Activated T-cell treated with anti-CD3 and anti-CD28 coated beads for 1 hour (primary cell): ENCODE data around the gene FAM72D.
"Not testable (repeated sequence)": the region's sequence is repeated elsewhere in the genome, so short reads cannot be mapped to it uniquely, and the experiment has no call there.

Experiments used
- DNase-seq: peaks from one replicate; pipeline ENCODE4 v3.0.0-alpha.2; 2020; ENCODE audit warnings: low read depth

FAM72D gene

DNA sequence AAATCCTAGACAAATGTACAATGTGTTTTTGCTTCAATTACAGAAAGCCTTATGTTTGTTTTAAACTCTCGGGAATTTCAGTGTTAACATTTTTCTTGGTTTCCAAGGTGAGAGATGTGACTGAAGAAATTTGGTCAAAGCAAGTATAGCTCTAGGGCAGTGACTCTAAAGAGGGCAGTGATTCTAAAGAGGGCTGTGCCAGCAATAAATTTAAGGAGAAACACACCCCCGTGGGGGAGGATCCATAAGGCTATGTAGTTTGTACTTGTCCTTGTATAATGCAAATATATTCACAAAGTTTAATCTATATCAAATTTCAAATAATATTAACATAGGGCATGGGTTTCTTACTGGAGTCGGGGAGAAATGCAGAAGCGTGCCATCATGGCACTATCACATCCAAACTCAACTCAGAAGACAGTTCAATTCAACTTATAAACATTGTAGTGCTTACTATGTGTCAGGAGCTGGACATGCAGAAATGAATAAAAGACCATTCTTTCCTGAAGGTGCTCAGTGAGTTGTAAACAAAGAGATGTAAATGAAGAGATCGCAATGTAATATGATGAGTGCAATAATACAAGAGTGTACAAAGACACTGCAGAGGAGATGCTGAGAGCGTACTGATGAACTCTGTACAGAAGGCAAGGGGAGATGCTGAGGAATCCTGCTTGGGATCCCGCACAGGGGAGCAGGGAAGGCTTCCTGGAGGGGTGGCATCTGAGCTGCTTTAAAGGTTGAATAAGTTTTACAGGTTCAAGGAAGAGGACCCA lies 13.1 kb upstream of the FAM72D start:
- not testable (repeated sequence) for DNase-seq

DNA sequence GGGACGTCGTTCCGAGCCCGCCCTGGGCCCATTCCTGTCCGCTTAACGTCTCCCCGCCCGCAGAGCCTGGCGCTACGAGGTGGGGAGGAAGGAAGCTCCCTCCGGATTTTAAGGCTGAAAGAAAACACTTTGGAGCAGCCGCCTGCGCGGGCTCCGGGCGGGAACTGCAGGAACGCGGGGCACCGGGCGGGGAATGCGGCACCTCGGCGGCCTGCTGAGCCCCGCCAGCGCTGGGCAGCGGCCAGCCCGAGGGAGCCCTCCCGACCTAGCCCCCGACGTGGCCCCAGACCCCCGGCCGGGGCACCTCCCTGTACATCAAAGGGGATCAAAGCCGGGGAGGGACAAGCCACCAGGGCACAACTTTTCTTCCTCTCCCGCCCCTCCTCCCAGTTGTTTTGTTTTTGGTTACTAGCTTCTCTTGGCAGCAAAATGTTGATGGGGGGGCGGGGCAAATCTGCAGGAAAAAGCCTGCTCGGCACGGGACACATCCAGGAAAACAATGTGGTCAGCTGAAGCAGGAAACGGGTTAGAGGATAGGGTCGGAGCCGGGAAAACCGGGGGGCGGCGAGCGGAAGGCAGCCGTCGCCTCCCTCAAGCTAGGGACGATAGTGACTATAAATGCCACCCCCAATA lies 2.1 kb upstream of the FAM72D start:
- DNase-seq: not testable (repeated sequence)

- DNase-seq: not testable (repeated sequence)
Measured at GRCh38 chr1:145094655-145095211, 1.0 kb upstream of the FAM72D start.

GRCh38 chr1:145101725-145102124 lies 6.0 kb downstream of the FAM72D start:
- DNase-seq: not testable (repeated sequence)

GRCh38 chr1:145103294-145103693 lies 7.5 kb downstream of the FAM72D start:
- DNase-seq: not testable (repeated sequence)

DNA sequence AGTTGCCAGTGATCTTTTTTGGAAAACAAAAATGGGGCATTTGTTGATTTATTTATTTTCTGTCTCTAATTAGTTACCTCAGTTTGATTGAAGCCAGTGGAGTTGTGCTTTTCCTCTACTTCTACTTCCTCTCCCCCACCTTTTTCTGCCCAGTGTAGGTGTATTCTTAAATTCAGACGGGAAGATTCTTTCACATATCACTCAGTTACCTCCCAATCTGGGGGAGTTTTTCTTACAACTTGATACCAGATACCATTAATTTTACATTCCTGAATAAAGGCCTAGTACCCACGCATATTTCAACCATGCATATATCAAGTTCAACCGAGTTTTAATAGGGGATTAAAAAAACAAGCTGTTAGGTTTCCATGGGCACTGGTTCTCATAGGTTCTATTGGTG lies 15.9 kb downstream of the FAM72D start:
- DNase-seq: not testable (repeated sequence)

DNA sequence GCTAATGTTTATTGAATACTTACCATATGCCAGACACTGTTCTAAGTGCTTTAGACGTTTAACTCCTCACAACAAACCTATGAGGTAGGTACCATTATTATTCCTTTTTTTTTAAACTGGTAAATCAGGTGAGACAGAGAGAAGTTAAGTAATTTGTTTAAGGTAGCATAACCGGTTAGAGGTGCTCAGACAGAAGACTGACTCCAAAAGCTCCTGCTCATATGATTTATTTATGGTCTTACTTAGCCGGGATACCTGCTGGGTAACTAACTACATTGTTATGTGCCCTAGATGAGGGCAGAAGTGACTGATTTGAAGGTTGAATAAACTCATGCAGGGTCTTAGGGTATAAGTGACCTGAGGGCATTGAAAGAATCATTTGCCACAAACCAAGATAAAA lies 16.9 kb downstream of the FAM72D start:
- not testable (repeated sequence) for DNase-seq

DNA sequence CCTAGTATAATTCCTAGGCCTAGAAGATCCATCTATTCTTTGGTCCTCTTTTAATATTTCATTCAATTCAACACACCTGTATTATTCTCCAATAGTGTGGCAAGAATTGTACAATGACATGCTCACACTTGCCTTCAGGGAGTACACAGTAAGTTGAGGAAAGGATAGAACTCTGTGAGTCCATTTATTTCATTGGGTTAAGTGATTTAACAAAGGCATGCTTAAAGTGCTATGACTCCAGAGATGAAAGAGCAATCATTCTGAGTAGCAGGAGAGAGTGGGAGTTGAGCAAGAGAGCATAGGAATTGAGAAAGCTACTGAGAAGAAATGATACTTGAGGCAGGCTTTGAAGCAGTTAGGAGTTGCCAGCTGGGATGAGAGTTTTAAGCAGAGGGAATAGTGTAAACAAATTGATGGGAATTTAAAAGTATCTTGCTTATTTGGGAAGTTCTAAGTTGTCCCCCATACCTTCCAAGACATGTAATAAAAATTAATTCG lies 18.8 kb downstream of the FAM72D start:
- DNase-seq: not testable (repeated sequence)

DNA sequence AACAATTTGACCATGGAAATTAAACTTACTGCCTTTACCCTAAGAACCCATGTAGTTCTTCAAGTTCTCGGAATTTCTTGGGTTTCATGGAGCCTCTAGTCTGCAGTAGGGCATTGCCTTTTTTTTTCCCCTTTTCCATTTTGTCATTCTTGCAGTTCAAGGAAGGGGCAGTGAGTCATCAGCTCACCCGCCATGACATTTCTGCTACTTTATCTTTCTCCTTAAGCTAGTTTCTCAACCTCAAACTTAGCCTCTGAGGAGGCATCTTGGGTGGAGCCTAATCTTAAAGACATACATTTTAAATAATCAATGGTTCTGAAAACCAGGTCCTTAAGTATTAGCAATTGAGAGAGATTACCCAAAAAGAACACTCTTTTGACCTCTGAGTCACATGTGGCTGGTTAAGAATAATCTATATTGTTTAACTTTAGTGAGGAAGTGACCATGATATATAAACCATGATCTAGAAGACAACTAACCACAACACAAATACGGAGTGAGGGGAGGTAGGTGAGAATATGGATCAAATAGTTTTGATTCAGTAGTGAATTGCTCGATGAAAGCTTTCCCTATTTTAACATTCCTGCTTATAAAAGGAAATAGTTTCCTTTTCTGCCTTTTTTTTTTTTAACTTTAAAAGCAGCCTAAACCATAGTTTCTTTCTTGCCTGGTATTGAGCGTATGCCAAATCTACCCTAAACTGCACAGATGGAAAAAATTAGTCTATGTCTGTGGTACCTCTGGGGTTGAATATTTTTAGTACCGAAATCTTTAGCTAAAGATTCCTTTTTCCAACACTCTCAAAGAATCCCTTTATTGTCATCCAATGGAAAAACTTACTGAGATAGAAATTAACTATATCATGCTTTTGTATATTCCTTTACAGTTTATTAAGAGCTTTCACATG lies 20.1 kb downstream of the FAM72D start:
- DNase-seq: not testable (repeated sequence)

DNA sequence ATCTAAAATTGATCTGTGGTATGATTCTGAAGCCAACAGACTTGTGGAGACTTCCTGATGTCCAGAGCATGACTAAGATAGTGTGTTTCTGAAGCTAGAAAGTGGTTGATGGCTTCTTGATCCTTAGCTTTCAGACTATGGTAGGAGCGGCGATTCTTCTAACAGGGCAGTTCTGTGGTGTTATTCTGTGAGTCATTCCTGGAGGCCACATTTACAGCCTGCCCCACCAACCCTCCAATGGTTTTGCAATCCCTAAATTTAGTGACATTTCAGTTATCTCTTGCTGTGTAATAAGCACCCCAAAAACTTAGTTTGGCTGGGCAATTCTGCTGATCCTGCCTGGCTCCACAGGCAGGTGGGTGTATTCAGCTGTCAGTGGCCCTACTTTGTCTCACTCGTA lies 24.1 kb downstream of the FAM72D start:
- DNase-seq: not testable (repeated sequence)

DNA sequence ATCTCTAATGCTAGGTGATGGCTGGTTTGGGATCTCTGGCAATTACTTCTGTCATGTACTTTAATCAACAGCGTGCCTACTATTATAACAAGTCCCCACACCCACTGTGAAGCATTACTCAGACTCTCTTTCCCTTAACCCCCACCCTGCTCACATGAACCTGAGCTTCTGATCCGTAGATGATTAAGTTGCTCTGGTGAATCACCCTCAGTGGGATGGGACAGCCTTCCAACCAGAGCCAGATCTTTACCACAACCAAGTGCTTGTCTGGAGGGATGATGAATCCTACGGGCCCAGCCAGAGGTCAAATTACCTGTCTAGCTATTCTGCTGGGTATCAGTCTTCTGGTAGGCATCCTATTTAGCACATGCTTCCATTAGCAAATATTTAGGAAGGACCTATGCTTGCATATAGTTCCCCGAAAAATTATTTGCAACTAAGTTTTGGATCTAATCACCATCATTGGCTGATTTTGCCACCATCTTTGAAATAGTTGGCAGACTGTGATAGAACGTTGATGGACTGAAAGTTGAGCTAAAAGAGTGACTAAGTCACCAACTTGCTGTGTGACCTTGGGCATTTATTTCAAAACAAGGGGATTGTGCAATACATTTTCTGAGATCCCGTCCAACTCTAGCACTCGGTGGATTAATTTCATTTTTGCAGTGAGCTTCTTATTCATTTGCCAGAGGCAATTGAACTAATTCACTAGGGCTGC lies 26.7 kb downstream of the FAM72D start:
- not testable (repeated sequence) for DNase-seq

DNA sequence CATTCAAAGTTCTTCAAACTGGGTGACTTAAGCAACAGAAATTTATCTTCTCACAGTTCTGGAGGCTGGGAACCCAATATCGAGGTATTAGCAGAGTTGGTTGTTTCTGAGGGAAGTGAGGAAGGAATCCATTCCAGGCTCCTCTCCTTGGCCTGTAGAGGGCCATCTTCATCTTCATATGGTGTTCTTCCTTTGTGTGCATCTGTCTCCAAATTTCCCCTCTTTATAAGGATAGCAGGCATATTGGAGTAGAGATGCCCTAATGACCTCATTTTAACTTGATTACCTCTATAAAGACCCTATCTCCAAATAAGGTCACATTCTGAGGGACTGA lies 27.3 kb downstream of the FAM72D start:
- not testable (repeated sequence) for DNase-seq

DNA sequence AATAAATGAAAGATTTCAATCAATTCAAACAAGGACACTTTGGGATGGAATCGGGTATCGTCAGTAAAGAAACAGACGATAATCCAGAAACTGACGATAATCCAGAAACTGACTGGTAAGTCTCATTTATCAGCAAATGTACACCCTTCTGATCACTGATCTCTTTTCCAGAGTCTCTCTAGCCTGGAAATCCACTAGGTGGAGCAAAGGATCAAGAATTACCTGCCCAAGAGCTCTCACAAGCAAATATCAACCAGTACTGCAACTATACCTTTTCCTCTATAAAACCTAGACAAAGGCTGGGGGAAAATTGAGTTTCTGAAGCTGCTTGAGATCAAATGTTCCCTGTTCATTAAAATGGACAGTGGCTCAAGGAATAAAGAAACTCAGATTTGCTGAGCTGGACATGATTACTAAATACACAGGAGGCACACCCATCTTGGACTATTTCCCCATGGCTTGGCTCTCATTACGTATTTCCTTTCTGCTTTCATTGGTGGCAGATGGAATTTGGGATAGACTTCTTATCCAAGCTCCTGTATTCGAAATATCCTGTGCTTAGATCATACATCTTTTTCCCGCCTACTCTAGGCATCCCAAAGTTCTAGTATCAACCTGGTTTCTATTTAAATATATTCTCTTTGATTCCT lies 28.3 kb downstream of the FAM72D start:
- not testable (repeated sequence) for DNase-seq

DNA sequence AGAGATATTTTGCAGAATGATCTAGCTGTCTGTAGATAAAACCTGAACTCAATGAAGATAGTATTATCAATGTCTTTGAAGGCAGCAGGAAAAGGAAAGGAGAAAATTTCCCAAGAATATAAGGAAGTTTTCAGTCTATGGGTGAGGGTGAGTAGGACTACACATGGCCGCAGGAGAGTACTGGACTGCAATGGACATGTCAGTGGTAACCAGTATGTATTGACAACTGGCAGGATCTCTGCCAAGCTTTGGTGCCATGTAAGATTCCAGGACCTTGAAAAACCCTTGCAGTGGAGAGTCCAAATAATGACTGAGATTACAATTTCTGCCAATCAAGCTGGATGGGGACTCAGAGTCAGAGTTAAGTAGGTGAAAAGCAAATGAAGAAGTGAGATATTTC lies 29.3 kb downstream of the FAM72D start:
- not testable (repeated sequence) for DNase-seq

DNA sequence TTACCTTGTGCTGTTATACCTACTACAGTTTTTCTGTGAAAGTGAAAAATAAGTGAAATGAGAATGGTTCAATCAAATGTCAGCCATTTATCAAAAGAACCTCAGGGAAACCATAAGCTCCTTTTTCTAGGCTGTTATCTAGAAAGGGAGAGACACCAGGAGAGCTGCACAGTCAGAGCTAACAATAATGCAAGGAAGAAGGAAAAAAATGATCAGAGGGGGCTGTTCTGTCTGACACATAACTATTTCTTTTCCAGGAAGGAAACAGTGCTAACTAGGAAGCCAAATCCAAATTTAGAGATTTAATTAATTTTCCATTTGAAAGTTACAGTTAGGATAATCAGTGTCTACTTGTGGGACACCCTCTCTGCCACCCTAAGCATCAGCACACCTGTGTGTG lies 31.4 kb downstream of the FAM72D start:
- not testable (repeated sequence) for DNase-seq

DNA sequence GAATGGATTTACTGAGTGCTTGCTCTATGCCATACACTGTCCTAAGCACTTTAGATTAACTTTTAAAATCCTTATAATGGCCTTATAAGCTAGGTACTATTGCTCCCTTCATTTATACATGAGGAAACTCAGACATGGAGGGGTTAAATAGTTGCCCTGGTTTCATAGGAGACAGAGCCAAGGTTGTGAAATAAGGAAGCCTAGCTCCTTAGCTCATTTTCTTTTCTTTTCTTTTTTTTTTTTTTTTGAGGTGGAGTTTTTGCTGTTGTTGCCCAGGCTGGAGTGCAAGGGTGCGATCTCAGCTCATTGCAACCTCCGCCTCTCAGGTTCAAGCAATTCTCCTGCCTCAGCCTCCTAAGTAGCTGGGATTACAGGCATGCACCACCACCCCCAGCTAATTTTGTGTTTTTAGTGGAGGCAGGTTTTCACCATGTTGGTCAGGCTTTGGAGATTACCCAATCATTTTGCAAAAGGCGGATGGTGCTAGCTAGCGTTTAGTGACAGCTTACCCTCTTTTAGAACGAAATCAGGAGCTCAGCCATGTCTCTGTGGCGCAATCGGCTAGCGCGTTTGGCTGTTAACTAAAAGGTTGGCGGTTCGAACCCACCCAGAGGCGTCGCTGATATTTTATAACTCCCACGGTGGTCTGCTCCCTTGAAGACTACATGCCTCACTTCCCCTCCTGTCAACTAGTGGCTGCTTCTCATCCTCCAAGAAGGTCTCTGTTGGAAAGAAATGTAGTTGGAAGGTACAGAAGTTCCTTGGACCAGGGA lies 33.1 kb downstream of the FAM72D start:
- not testable (repeated sequence) for DNase-seq

DNA sequence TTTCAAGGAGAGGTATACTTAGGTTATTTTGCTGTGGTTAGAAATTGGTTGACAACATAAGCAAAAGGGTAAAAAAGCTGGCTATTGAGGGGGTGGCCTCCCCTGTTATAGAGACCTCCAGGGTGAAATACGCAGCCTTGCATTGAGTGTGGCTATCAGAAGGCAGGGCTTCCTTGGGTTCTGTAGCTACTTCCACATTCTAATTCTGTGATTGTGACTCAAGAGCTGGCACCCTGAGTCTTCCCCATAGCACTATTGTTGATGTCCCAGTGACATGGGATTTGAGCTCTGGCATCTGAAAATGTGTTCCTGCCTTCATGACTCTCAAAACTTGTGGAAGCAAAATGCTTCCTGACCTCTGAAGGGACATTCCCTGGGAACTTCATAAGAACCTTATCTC lies 38.7 kb downstream of the FAM72D start:
- not testable (repeated sequence) for DNase-seq

GRCh38 chr1:145140549-145140948 lies 44.8 kb downstream of the FAM72D start:
- DNase-seq: not testable (repeated sequence)

- not testable (repeated sequence) for DNase-seq
Measured at GRCh38 chr1:145144264-145144913, 48.6 kb downstream of the FAM72D start.
